Neural progenitor cell (in vitro differentiated cells): ENCODE measurements around the gene RBKS. TPM values are rescaled to one million over a fixed set of nuclear protein-coding genes. Genes with fewer than 3 reads are reported as not detected.

Source experiments
- DNase-seq: peaks from one replicate; pipeline ENCODE4 v3.0.0-alpha.2; 2016; ENCODE audit warnings: low spot score
- H2AFZ ChIP-seq: fragments of 200-600 bp; sonication (generic); replicated peaks from 2 replicates; pipeline ENCODE4 v1.6.1; 2016; ENCODE audit warnings: antibody characterized with exemption
- H3F3A ChIP-seq: fragments of 200-600 bp; sonication (generic); 2 replicates; pipeline ENCODE4 v1.6.1; 2016; ENCODE audit warnings: antibody characterized with exemption, low read depth
- H3K27ac ChIP-seq: fragments of 200-600 bp; sonication (generic); 2 replicates; pipeline ENCODE4 v1.5.1; 2016; ENCODE audit warnings: mild to moderate bottlenecking
- H3K27me3 ChIP-seq: fragments of 200-600 bp; sonication (generic); 2 replicates; pipeline ENCODE4 v1.6.1; 2016; ENCODE audit warnings: mild to moderate bottlenecking, moderate library complexity
- H3K36me3 ChIP-seq: fragments of 200-600 bp; sonication (generic); 2 replicates; pipeline ENCODE4 v1.5.1; 2016
- H3K4me1 ChIP-seq: fragments of 200-600 bp; sonication (generic); 2 replicates; pipeline ENCODE4 v1.6.1; 2016; ENCODE audit warnings: mixed run types
- H3K4me2 ChIP-seq: fragments of 200-600 bp; sonication (generic); 2 replicates; pipeline ENCODE4 v1.6.1; 2016
- H3K4me3 ChIP-seq: fragments of 200-600 bp; sonication (generic); 2 replicates; pipeline ENCODE4 v1.5.1; 2016
- H3K79me2 ChIP-seq: fragments of 200-600 bp; sonication (generic); 2 replicates; pipeline ENCODE4 v1.6.1; 2016; ENCODE audit warnings: low read depth
- H3K9ac ChIP-seq: fragments of 200-600 bp; sonication (generic); 2 replicates; pipeline ENCODE4 v1.6.1; 2016
- H3K9me3 ChIP-seq: fragments of 200-600 bp; sonication (generic); 2 replicates; pipeline ENCODE4 v1.5.1; 2016; ENCODE audit warnings: low read depth
- H4K20me1 ChIP-seq: fragments of 200-600 bp; sonication (generic); 2 replicates; pipeline ENCODE4 v1.6.1; 2016; ENCODE audit warnings: low read depth
- H3K27ac Mint-ChIP-seq: 3 replicates; pipeline ENCODE4 v1.8.0; 2021; ENCODE audit warnings: mixed read lengths
- H3K27me3 Mint-ChIP-seq: 2 replicates; pipeline ENCODE4 v1.8.0; 2022; ENCODE audit warnings: low read depth, mild to moderate bottlenecking, inconsistent platforms, moderate library complexity, mixed read lengths; ENCODE audit not compliant: insufficient read depth
- H3K36me3 Mint-ChIP-seq: 3 replicates; pipeline ENCODE4 v1.8.0; 2021; ENCODE audit warnings: mixed read lengths
- H3K4me1 Mint-ChIP-seq: 3 replicates; pipeline ENCODE4 v1.8.0; 2021; ENCODE audit warnings: mixed read lengths
- H3K4me3 Mint-ChIP-seq: 3 replicates; pipeline ENCODE4 v1.8.0; 2021; ENCODE audit warnings: mild to moderate bottlenecking, moderate library complexity, mixed read lengths
- H3K9me3 Mint-ChIP-seq: 3 replicates; pipeline ENCODE4 v1.8.0; 2020; ENCODE audit warnings: mixed read lengths
- CTCF ChIP-seq: fragments of 200-600 bp; sonication (generic); IDR thresholded peaks from 2 replicates; pipeline ENCODE4 v1.5.1; 2017; ENCODE audit warnings: antibody characterized with exemption, mild to moderate bottlenecking
- EZH2 ChIP-seq: fragments of 200-600 bp; sonication (generic); IDR thresholded peaks from 2 replicates; pipeline ENCODE4 v1.6.1; 2017; ENCODE audit warnings: antibody characterized with exemption, mild to moderate bottlenecking, moderate library complexity
- EZH2phosphoT487 ChIP-seq: fragments of 200-600 bp; sonication (generic); IDR thresholded peaks from 2 replicates; pipeline ENCODE4 v1.6.1; 2017; ENCODE audit warnings: antibody characterized with exemption
- total RNA-seq: library from RNA; depleted of rRNA; stranded (reverse); fragments of >200 nt; gene quantifications from 2 replicates; pipeline ENCODE4 v1.2.3, GENCODE V29; 2015; ENCODE audit warnings: low replicate concordance

RBKS gene
- total RNA-seq, 1 donor from 2014 or later: 8.5 TPM

- no peaks in the 10 kb centered on the region for H3K9me3 ChIP-seq
- no peaks in the 10 kb centered on the region for H3K79me2 ChIP-seq
- no peaks in the 10 kb centered on the region for H3K36me3 ChIP-seq
- TF ChIP-seq EZH2phosphoT487 (no peak), EZH2 (no peak), CTCF (no peak)
- no peaks in the 10 kb centered on the region for H3K4me1 ChIP-seq
- H3F3A ChIP-seq: no peaks in the 10 kb centered on the region
- no peak for DNase-seq
- Mint-ChIP-seq H3K4me1 (no peaks in the 10 kb centered on the region), H3K9me3 (no peaks in the 10 kb centered on the region), H3K27ac (no peak overlapping the region), H3K27me3 (no peaks in the 10 kb centered on the region), H3K4me3 (no peak overlapping the region), H3K36me3 (peaks cover 2% of the 10 kb centered on the region)
- H4K20me1 ChIP-seq: peaks cover 3% of the 10 kb centered on the region
- H3K9ac ChIP-seq: no peak overlapping the region
- no peak overlapping the region for H3K4me2 ChIP-seq
- no peak overlapping the region for H2AFZ ChIP-seq
- no peak overlapping the region for H3K4me3 ChIP-seq
- no peaks in the 10 kb centered on the region for H3K27me3 ChIP-seq
- no peak overlapping the region for H3K27ac ChIP-seq
These were observed 17.4 kb upstream of the RBKS start for GRCh38 chr2:27907547-27907946.

- H2AFZ ChIP-seq: no peak overlapping the region
- H3K27me3 ChIP-seq: no peaks in the 10 kb centered on the region
- no peak for TF ChIP-seq EZH2
These were observed 15.9 kb upstream of the RBKS start for GRCh38 chr2:27906074-27906473.

GRCh38 chr2:27904405-27904665 lies 14.1 kb upstream of the RBKS start:
- no peaks in the 10 kb centered on the region for H3K4me1 ChIP-seq
- no peak overlapping the region for H3K9ac ChIP-seq
- H3K27ac ChIP-seq: no peak overlapping the region
- Mint-ChIP-seq H3K4me3 (no peak overlapping the region), H3K9me3 (no peaks in the 10 kb centered on the region), H3K36me3 (peaks cover 2% of the 10 kb centered on the region), H3K4me1 (no peaks in the 10 kb centered on the region), H3K27me3 (no peaks in the 10 kb centered on the region), H3K27ac (no peak overlapping the region)
- no peaks in the 10 kb centered on the region for H3K36me3 ChIP-seq
- H3K4me3 ChIP-seq: no peak overlapping the region
- DNase-seq: no peak
- no peaks in the 10 kb centered on the region for H3K79me2 ChIP-seq
- H4K20me1 ChIP-seq: no peaks in the 10 kb centered on the region
- no peaks in the 10 kb centered on the region for H3K9me3 ChIP-seq
- no peak for TF ChIP-seq CTCF
- TF ChIP-seq EZH2phosphoT487: no peak
- no peak for TF ChIP-seq EZH2
- no peak overlapping the region for H2AFZ ChIP-seq
- H3K4me2 ChIP-seq: no peak overlapping the region
- H3F3A ChIP-seq: no peaks in the 10 kb centered on the region
- no peaks in the 10 kb centered on the region for H3K27me3 ChIP-seq

More at GRCh38 chr2:27906074-27906473, 15.9 kb upstream of the RBKS start:
- H3K9me3 Mint-ChIP-seq: no peaks in the 10 kb centered on the region
- H3K27ac Mint-ChIP-seq: no peak overlapping the region
- Histone ChIP-seq H3F3A (no peaks in the 10 kb centered on the region), H3K36me3 (no peaks in the 10 kb centered on the region), H3K4me1 (no peaks in the 10 kb centered on the region), H3K9ac (no peak overlapping the region), H3K4me3 (no peak overlapping the region), H4K20me1 (no peaks in the 10 kb centered on the region), H3K4me2 (no peak overlapping the region), H3K9me3 (no peaks in the 10 kb centered on the region), H3K27ac (no peak overlapping the region), H3K79me2 (no peaks in the 10 kb centered on the region)
- DNase-seq: no peak
- peaks cover 2% of the 10 kb centered on the region for H3K36me3 Mint-ChIP-seq
- H3K27me3 Mint-ChIP-seq: no peaks in the 10 kb centered on the region
- H3K4me3 Mint-ChIP-seq: no peak overlapping the region
- H3K4me1 Mint-ChIP-seq: no peaks in the 10 kb centered on the region

- no peaks in the 10 kb centered on the region for H3K9me3 Mint-ChIP-seq
- H3K4me2 ChIP-seq: no peak overlapping the region
- peaks cover 2% of the 10 kb centered on the region for H3K36me3 Mint-ChIP-seq
- H3K27ac Mint-ChIP-seq: no peak overlapping the region
- H3K9me3 ChIP-seq: no peaks in the 10 kb centered on the region
- no peaks in the 10 kb centered on the region for H3K4me1 Mint-ChIP-seq
- no peaks in the 10 kb centered on the region for H3K27me3 Mint-ChIP-seq
- no peaks in the 10 kb centered on the region for H4K20me1 ChIP-seq
- no peaks in the 10 kb centered on the region for H3K79me2 ChIP-seq
- no peak overlapping the region for H3K4me3 ChIP-seq
- H3K27me3 ChIP-seq: no peaks in the 10 kb centered on the region
- no peaks in the 10 kb centered on the region for H3F3A ChIP-seq
- H3K36me3 ChIP-seq: no peaks in the 10 kb centered on the region
- H3K9ac ChIP-seq: no peak overlapping the region
- no peaks in the 10 kb centered on the region for H3K4me1 ChIP-seq
- no peak overlapping the region for H3K4me3 Mint-ChIP-seq
- H3K27ac ChIP-seq: no peak overlapping the region
- no peak for DNase-seq
- TF ChIP-seq EZH2phosphoT487 (no peak), CTCF (no peak), EZH2 (no peak)
- no peak overlapping the region for H2AFZ ChIP-seq
These were observed 13.6 kb upstream of the RBKS start for GRCh38 chr2:27903649-27904404.
